Measurements from ENCODE around the gene PRAC2. TPM values are rescaled to one million over a fixed set of nuclear protein-coding genes. Genes with fewer than 3 reads are reported as not detected.

PRAC2 gene
- total and polyA plus RNA-seq, 2 of the 8 experiments (the other 6 are each of a cell fraction or from before 2014, with no cell fraction given) = not detected

DNA sequence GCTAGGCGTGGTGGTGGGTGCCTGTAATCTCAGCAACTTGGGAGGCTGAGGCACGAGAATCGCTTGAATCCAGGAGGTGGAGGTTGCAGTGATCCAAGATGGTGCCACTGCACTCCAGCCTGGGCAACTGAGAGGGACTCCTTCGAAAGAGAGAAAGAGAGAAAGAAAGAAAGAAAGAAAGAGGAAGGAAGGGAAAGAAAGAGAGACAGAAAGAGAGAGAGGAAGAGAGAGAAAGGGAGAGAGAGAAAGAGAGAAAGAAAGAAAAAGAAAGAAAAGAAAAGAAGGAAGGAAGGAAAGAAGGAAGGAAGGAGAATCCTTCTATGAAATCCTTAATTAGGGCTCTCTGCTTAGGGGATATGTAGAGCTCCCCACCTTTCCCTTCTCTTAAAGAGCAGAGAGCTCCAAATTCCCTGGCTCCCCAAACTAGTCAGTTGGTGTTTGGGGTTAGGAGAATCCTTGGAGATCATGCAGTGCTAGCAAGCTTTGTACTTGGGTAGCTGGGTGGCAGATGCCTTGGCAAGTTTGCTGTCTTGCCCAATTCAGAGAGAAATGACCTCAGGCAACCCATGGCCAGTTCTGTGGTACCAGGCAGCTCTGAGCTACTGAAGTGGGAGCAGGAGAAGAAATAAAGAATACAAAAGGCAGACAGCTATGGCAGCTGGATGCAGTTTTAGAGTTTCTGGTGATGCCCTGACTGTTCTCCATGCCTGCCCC, 14.5 kb downstream of the PRAC2 start:
- Histone ChIP-seq H2BK20ac (ENCODE audit: low read length) (no peak overlapping the region), H3K4me1 (replicated peaks in 1 of 4; ENCODE audit: control insufficient read depth in 3 of 4, insufficient read depth in 4 of 4, low read length in 3 of 4) (no peaks in the 10 kb centered on the region; a peak in 2 of 7 replicates), H3K14ac (ENCODE audit: insufficient read length) (no peak overlapping the region), H2AFZ (ENCODE audit: low read length) (no peak overlapping the region), H4K20me1 (replicated peaks in 1 of 2; ENCODE audit: control insufficient read depth in 1 of 2, insufficient read depth in 2 of 2, low read length in 2 of 2) (peaks cover 12 to 25% of the 10 kb centered on the region in 2 experiments), H3K79me2 (ENCODE audit: control insufficient read depth in 1 of 2, insufficient read depth in 2 of 2, low read length in 2 of 2) (no peaks in the 10 kb centered on the region), H2BK120ac (replicated peaks; ENCODE audit: low read depth, low read length) (no peak overlapping the region), H4K91ac (replicated peaks; ENCODE audit: insufficient read length, low read length) (no peak overlapping the region), H2AK5ac (ENCODE audit: low read depth, low read length) (no peak overlapping the region), H3K4me3 (ENCODE audit: extremely low read depth in 1 of 4, insufficient read depth in 2 of 4, low read depth in 3 of 4, low read length in 4 of 4) (no peak overlapping the region), H3K9ac (replicated peaks in 1 of 4; ENCODE audit: extremely low read depth in 1 of 4, low read depth in 3 of 4, low read length in 3 of 4) (no peak overlapping the region), H3K36me3 (ENCODE audit: control insufficient read depth in 2 of 4, insufficient read depth in 4 of 4, low read length in 3 of 4) (peaks cover 0 to 5% (median 0%) of the 10 kb centered on the region in 4 experiments; a peak in 1 of 8 replicates), H3K79me1 (ENCODE audit: low read depth, low read length) (no peaks in the 10 kb centered on the region), H3K4me2 (ENCODE audit: insufficient read depth in 1 of 2, low read depth in 2 of 2, low read length in 2 of 2) (no peak overlapping the region), H3K23me2 (ENCODE audit: low read depth, low read length) (no peaks in the 10 kb centered on the region), H4K8ac (ENCODE audit: extremely low read depth, insufficient read depth, low read length) (no peak overlapping the region), H3K56ac (replicated peaks; ENCODE audit: insufficient read length, low read depth, low read length) (no peak overlapping the region), H3K23ac (ENCODE audit: insufficient read length) (no peak overlapping the region), H3K4ac (replicated peaks; ENCODE audit: insufficient read length, low read depth, low read length) (no peak overlapping the region), H2BK12ac (ENCODE audit: low read depth, low read length) (no peak overlapping the region), H2BK5ac (ENCODE audit: low read depth, low read length) (no peak overlapping the region), H3K18ac (ENCODE audit: extremely low read depth, low read length) (no peak overlapping the region), H3K9me3 (ENCODE audit: insufficient read depth in 2 of 2, low read depth in 1 of 2, low read length in 1 of 2) (no peaks in the 10 kb centered on the region), H3K27ac (ENCODE audit: low read depth, low read length) (no peak overlapping the region), H2BK15ac (ENCODE audit: low read length) (no peak overlapping the region), H4K5ac (ENCODE audit: insufficient read length, low read depth, low read length) (no peak overlapping the region), H3K27me3 (replicated peaks in 1 of 4; ENCODE audit: control insufficient read depth in 3 of 4, extremely low read depth in 1 of 4, insufficient read depth in 3 of 4, low read length in 3 of 4) (peaks cover 89 to 100% (median 100%) of the 10 kb centered on the region in 4 experiments)
- 70% methylated on average over 4 of the region's 4 CpGs; no CpG with 5 or more reads in 1 of the 2 experiments for WGBS, 2 experiments (ENCODE audit: extremely low coverage in 1 of 2, insufficient coverage in 1 of 2, insufficient read length in 1 of 2, insufficient replicate concordance in 2 of 2, low coverage in 1 of 2, low lambda C conversion rate in 2 of 2, missing lambda C conversion rate in 1 of 2)
- POLR2A ChIA-PET (ENCODE audit: partially characterized antibody) = no interaction called here
- CTCF ChIA-PET (ENCODE audit: partially characterized antibody) = interaction anchor here (0.7 to 10.1 kb wide), 14 partner anchors 8 to 128 kb away, joined by 3 to 145 read pairs (median 4); partner anchors contain the start of genes HOXB13, PRAC1 and PRAC2
- FAIRE-seq = no peak
- DNase-seq (ENCODE audit: low read depth in 1 of 2, low spot score in 2 of 2) = no peak
- no peak for TF ChIP-seq ATF3 (IDR thresholded peaks at IDR 0.05; ENCODE audit: insufficient read depth, low read depth, low read length)
- no peak for TF ChIP-seq POU5F1 (IDR thresholded peaks at IDR 0.05; ENCODE audit: low read depth, low read length)
- no peak for TF ChIP-seq CBX8 (IDR thresholded peaks at IDR 0.05; ENCODE audit: borderline replicate concordance, low read depth, low read length)
- TF ChIP-seq MAFK (IDR thresholded peaks at IDR 0.05; ENCODE audit: low read depth, low read length) = no peak
- no peak for TF ChIP-seq SP1 (IDR thresholded peaks at IDR 0.05; ENCODE audit: low read depth, low read length)
- TF ChIP-seq TAF7 (optimal IDR thresholded peaks at IDR 0.05; ENCODE audit: borderline replicate concordance, low read depth, low read length) = no peak
- no peak for TF ChIP-seq GABPA (IDR thresholded peaks at IDR 0.05; ENCODE audit: borderline replicate concordance, insufficient read depth, low read length)
- TF ChIP-seq CHD2 (IDR thresholded peaks at IDR 0.05; ENCODE audit: low read length) = no peak
- no peak for TF ChIP-seq SAP30 (IDR thresholded peaks at IDR 0.05; ENCODE audit: insufficient read depth, insufficient replicate concordance, low read length)
- no peak for TF ChIP-seq TAF1 (IDR thresholded peaks at IDR 0.05; ENCODE audit: low read depth, low read length)
- TF ChIP-seq RNF2 (IDR thresholded peaks at IDR 0.05; ENCODE audit: borderline replicate concordance, low read depth, low read length, missing control alignments, poor library complexity, severe bottlenecking) = no peak
- TF ChIP-seq NANOG (IDR thresholded peaks at IDR 0.05; ENCODE audit: insufficient read depth, low read depth, low read length, poor library complexity, severe bottlenecking) = no peak

Measured in H1 (cell line).